NCI-H460 (cell line): ENCODE measurements around the gene CYB5D1. TPM values are rescaled to one million over a fixed set of nuclear protein-coding genes. Genes with fewer than 3 reads are reported as not detected.

Source experiments
- DNase-seq: peaks from one replicate; pipeline ENCODE4 v3.0.0-alpha.2; 2016; ENCODE audit warnings: low read depth; ENCODE audit errors: extremely low read depth
- total RNA-seq: library from RNA; depleted of rRNA; stranded (reverse); fragments of >200 nt; shearing (Covaris generic); gene quantifications from 2 replicates; pipeline ENCODE4 v1.2.3, GENCODE V29; 2014

The CYB5D1 gene
- total RNA-seq, 1 experiment from 2014 or later, result 13.4 TPM

DNA sequence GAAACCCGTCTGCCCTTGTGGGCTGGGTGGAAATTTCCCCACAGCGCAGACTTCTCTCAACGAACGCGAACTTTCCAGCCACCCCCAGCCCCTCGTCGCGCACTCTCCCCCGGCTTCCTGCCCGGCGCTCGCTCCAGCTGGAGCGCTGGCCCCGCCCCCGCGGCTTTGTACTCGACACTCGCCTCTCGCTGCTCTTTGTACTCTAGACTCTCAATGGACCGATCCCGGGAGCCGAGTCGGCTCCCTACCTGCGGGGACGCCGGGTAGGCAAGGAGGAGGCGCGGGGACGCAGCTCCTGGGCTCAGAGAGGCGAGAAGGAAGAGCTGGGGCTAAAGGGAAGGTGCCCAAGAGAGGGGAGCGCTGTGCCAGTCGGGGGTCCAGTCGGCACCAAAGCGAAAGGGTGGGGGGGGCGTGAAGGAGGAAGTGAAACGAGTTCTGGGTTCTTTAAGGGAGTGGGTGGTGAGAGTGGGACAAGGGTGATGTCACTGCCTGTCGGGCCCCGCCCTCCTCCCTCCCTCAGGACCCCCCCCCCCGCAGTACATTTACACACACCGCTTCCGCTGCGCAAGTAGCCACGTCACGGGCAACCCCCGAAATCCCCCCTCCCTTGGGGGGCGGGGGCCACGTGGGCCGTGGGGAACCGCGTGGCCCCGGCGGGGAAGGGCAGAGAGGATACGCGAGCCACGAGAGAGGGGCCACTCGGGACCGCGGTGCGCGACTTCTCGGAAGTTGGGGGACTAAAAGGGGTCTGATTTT lies 14.1 kb upstream of the CYB5D1 start:
- DNase-seq, result no peak

DNA sequence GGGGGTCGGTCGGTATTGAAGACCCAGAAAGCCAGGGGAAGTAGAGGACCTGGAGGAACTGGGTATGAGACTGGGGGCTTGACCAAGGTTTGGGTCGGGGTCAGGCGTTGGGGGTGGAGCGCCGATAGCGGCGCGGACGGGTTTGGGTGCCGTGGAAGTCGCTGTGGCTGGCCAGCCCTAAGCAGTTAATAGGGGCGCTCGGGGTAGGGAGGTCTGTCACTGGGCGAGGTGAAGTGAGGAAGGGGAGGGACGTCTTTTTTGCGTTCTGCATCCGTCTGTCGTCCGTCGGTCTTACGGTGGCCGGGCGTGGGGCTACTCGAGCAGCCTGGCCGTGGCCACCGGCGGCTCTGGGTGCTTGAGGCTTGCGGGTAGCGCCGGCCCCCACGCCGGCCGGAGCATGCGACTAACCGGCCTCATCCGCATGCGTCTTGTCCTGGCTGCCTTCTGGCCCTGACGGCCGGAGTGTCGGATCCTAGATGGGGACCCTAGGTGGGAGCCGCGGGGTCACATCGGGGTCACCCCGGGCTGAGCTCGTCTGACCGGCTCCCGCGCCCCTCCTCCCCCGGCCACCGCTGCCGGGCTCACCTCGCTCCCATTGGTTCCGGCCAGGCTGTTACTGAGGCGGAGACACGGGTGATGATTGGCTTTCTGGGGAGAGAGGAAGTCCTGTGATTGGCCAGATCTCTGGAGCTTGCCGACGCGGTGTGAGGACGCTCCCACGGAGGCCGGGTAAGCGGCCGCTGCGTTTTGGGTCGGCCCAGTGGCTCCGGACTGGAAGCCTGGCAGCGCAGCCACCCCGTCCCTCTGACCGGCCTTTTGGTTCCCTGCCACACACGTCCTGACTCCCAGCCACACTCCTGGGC lies 13.3 kb upstream of the CYB5D1 start:
- DNase-seq, result peak; percentile 96

GRCh38 chr17:7845359-7846062 lies 12.3 kb upstream of the CYB5D1 start:
- DNase-seq, result no peak

- no peak for DNase-seq
Measured at GRCh38 chr17:7846063-7846735, 11.6 kb upstream of the CYB5D1 start.

DNA sequence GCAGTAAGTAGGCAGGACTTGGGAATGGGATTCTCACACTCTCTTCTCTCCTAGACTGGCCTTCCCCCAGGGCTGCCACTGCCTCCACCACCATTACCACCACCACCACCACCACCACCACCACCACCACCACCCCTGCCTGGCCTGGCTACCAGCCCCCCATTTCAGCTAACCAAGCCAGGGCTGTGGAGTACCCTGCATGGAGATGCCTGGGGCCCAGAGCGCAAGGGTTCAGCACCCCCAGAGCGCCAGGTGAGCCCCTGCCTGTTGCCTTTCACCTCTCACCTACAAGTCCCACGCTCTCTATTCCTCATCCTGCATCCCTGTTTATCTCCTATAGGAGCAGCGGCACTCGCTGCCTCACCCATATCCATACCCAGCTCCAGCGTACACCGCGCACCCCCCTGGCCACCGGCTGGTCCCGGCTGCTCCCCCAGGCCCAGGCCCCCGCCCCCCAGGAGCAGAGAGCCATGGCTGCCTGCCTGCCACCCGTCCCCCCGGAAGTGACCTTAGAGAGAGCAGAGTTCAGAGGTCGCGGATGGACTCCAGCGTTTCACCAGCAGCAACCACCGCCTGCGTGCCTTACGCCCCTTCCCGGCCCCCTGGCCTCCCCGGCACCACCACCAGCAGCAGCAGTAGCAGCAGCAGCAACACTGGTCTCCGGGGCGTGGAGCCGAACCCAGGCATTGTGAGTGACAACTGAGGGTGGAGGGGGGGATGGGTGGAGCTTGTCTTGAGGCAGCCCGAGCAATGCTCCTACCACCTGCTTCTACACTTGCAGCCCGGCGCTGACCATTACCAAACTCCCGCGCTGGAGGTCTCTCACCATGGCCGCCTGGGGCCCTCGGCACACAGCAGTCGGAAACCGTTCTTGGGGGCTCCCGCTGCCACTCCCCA lies 10.8 kb upstream of the CYB5D1 start:
- DNase-seq, result no peak

GRCh38 chr17:7848131-7848579 lies 9.6 kb upstream of the CYB5D1 start:
- DNase-seq, result no peak

GRCh38 chr17:7848739-7849129 lies 9.1 kb upstream of the CYB5D1 start:
- DNase-seq, result no peak

DNA sequence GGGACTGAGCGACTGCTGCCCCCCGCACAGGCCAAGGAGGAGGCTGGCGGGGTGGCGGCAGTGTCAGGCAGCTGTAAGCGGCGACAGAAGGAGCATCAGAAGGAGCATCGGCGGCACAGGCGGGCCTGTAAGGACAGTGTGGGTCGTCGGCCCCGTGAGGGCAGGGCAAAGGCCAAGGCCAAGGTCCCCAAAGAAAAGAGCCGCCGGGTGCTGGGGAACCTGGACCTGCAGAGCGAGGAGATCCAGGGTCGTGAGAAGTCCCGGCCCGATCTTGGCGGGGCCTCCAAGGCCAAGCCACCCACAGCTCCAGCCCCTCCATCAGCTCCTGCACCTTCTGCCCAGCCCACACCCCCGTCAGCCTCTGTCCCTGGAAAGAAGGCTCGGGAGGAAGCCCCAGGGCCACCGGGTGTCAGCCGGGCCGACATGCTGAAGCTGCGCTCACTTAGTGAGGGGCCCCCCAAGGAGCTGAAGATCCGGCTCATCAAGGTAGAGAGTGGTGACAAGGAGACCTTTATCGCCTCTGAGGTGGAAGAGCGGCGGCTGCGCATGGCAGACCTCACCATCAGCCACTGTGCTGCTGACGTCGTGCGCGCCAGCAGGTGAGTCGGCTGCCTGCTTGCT lies 8.6 kb upstream of the CYB5D1 start:
- DNase-seq, result no peak

DNA sequence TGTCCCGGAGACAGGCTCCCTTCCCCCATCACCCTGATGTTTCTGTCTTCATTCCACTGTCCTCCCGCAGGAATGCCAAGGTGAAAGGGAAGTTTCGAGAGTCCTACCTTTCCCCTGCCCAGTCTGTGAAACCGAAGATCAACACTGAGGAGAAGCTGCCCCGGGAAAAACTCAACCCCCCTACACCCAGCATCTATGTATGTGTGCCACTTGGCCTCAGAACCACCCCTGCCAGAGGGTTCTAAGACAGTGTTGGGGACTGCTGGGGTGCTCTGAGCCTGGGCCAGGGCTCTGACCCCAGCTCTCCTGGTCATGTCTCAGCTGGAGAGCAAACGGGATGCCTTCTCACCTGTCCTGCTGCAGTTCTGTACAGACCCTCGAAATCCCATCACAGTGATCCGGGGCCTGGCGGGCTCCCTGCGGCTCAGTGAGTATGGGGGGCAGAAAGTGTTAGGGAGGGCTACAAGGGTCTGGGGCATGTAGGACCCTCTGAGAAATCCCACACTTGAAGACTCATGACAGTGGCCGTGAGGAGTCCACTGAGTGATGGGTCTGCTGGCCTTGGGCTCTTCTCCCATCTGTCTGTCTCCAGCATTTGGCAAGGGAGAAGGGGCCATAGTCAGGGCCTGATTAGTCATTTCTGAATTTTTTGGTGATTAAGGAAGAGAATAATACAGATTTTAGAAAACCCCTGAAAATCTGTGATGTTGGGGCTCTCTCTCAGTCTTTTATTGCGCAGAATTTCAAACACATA lies 7.9 kb upstream of the CYB5D1 start:
- no peak for DNase-seq

- no peak for DNase-seq
Measured at GRCh38 chr17:7850701-7851437, 6.9 kb upstream of the CYB5D1 start.

- peak; percentile 87 for DNase-seq
Measured at GRCh38 chr17:7851438-7852261, 6.2 kb upstream of the CYB5D1 start.

DNA sequence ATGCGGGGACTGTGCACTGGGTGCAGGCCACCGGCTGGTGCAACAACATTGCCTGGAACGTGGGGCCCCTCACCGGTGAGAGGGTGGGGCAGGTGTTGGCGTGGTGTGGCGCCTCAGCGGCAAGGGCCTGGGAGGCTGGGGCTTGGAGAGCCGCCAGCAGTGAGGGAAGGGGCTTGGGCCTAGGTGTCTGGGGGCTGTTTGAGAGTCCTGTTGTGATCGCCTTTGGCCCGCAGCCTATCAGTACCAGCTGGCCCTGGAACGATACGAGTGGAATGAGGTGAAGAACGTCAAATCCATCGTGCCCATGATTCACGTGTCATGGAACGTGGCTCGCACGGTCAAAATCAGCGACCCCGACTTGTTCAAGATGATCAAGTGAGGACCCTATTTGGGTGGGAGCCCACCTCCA lies 5.5 kb upstream of the CYB5D1 start:
- DNase-seq, result no peak

DNA sequence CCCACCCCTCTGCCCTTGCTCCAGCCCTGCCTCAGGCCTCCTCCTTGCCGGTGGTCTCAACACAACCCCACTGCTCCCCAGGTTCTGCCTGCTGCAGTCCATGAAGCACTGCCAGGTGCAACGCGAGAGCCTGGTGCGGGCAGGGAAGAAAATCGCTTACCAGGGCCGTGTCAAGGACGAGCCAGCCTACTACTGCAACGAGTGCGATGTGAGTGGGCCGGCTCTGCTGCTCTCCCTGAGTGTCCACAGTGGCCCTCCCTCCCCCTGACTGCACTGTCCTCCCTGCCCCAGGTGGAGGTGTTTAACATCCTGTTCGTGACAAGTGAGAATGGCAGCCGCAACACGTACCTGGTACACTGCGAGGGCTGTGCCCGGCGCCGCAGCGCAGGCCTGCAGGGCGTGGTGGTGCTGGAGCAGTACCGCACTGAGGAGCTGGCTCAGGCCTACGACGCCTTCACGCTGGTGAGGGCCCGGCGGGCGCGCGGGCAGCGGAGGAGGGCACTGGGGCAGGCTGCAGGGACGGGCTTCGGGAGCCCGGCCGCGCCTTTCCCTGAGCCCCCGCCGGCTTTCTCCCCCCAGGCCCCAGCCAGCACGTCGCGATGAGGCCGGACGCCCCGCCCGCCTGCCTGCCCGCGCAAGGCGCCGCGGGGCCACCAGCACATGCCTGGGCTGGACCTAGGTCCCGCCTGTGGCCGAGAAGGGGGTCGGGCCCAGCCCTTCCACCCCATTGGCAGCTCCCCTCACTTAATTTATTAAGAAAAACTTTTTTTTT lies 4.7 kb upstream of the CYB5D1 start:
- no peak for DNase-seq

- no peak for DNase-seq
Measured at GRCh38 chr17:7853691-7854038, 4.1 kb upstream of the CYB5D1 start.

GRCh38 chr17:7854078-7854777 lies 3.6 kb upstream of the CYB5D1 start:
- no peak for DNase-seq
